Measurements from ENCODE around the gene DPM2. TPM values are rescaled to one million over a fixed set of nuclear protein-coding genes. Genes with fewer than 3 reads are reported as not detected.

DPM2 gene
- total RNA-seq, 1 experiment from 2014 or later: 29.5 TPM

GRCh38 chr9:127919253-127919815, 18.3 kb downstream of the DPM2 start:
- DNase-seq (ENCODE audit: low read depth): peak; percentile 98

- DNase-seq (ENCODE audit: low read depth): peak; percentile 36
These were observed 19.2 kb downstream of the DPM2 start for GRCh38 chr9:127918183-127919107.

GRCh38 chr9:127917603-127918002, 20.1 kb downstream of the DPM2 start:
- no peak for DNase-seq (ENCODE audit: low read depth)

- DNase-seq (ENCODE audit: low read depth): peak; percentile 84
These were observed 20.7 kb downstream of the DPM2 start, which contains the start of gene ST6GALNAC4 for GRCh38 chr9:127916720-127917581. TSS of gene ST6GALNAC4 (minus strand) at chr9:127917041. CDS start at chr9:127916419, 622 bp downstream.

- DNase-seq (ENCODE audit: low read depth): peak; percentile 53
These were observed 21.6 kb downstream of the DPM2 start for GRCh38 chr9:127915801-127916719.

- no peak for DNase-seq (ENCODE audit: low read depth)
These were observed 22.3 kb downstream of the DPM2 start for GRCh38 chr9:127915325-127915752.

GRCh38 chr9:127913682-127914081, 24.0 kb downstream of the DPM2 start:
- no peak for DNase-seq (ENCODE audit: low read depth)

- DNase-seq (ENCODE audit: low read depth): no peak
These were observed 24.8 kb downstream of the DPM2 start for GRCh38 chr9:127912882-127913281.

- DNase-seq (ENCODE audit: low read depth): no peak
These were observed 25.4 kb downstream of the DPM2 start for GRCh38 chr9:127912296-127912695.

- peak; percentile 52 for DNase-seq (ENCODE audit: low read depth)
These were observed 26.9 kb downstream of the DPM2 start for GRCh38 chr9:127910613-127911205.

- no peak for DNase-seq (ENCODE audit: low read depth)
These were observed 27.8 kb downstream of the DPM2 start for GRCh38 chr9:127909839-127910273.

GRCh38 chr9:127908660-127908926, 29.1 kb downstream of the DPM2 start:
- no peak for DNase-seq (ENCODE audit: low read depth)

- no peak for DNase-seq (ENCODE audit: low read depth)
These were observed 29.6 kb downstream of the DPM2 start for GRCh38 chr9:127907867-127908659.

GRCh38 chr9:127905788-127906191, 31.9 kb downstream of the DPM2 start:
- DNase-seq (ENCODE audit: low read depth): no peak

- no peak for DNase-seq (ENCODE audit: low read depth)
These were observed 32.5 kb downstream of the DPM2 start for GRCh38 chr9:127905004-127905728.

GRCh38 chr9:127904561-127905003, 33.1 kb downstream of the DPM2 start:
- no peak for DNase-seq (ENCODE audit: low read depth)

GRCh38 chr9:127903557-127904475, 33.8 kb downstream of the DPM2 start:
- no peak for DNase-seq (ENCODE audit: low read depth)

Data from LHCN-M2 (cell line).